Uterus (tissue), 4 donors: ENCODE measurements around the gene ARSG. TPM values are rescaled to one million over a fixed set of nuclear protein-coding genes. Genes with fewer than 3 reads are reported as not detected.

ENCODE experiments used
- DNase-seq, 2 donors: peaks; one replicate each; pipeline ENCODE4 v3.0.0-alpha.2; 2019 to 2020
- H3K27ac ChIP-seq, 2 donors: fragments of 200-600 bp; sonication (generic); 1 replicate in 1 of 2; 2 replicates in 1 of 2; pipeline ENCODE4 v1.5.1; 2016 to 2018
- H3K27me3 ChIP-seq, 2 donors: fragments of 200-600 bp; sonication (generic); one replicate each; pipeline ENCODE4 v1.5.1; 2018 to 2019; ENCODE audit warnings: control low read depth in 1 of 2
- H3K36me3 ChIP-seq, 2 donors: fragments of 200-600 bp; sonication (generic); one replicate each; pipeline ENCODE4 v1.5.1; 2019; ENCODE audit warnings: control low read depth in 1 of 2
- H3K4me1 ChIP-seq, 2 donors: fragments of 200-600 bp; sonication (generic); one replicate each; pipeline ENCODE4 v1.5.1; 2018 to 2019; ENCODE audit warnings: control low read depth in 1 of 2
- H3K4me3 ChIP-seq, 2 donors: fragments of 200-600 bp; sonication (generic); 1 replicate in 1 of 2; 2 replicates in 1 of 2; pipeline ENCODE4 v1.5.1; 2018 to 2019; ENCODE audit warnings: mild to moderate bottlenecking in 1 of 2
- H3K9me3 ChIP-seq, 2 donors: fragments of 200-600 bp; sonication (generic); one replicate each; pipeline ENCODE4 v1.5.1; 2019; ENCODE audit warnings: control low read depth in 1 of 2
- CTCF ChIP-seq, 4 experiments: fragments of 200-600 bp in 2 of 4; fragments of 450-650 bp in 2 of 4; sonication (generic) in 2 of 4; IDR thresholded peaks; one replicate each; pipeline ENCODE4 v1.5.1; 2016 to 2019; ENCODE audit warnings: antibody characterized with exemption in 4 of 4, mild to moderate bottlenecking in 2 of 4, moderate library complexity in 1 of 4
- POLR2A ChIP-seq, 2 donors: fragments of 450-650 bp; IDR thresholded peaks; one replicate each; pipeline ENCODE4 v1.6.1; 2016; ENCODE audit warnings: antibody characterized with exemption in 2 of 2, mild to moderate bottlenecking in 1 of 2, moderate library complexity in 1 of 2
- intact Hi-C: fragments of 100-400 bp; cut with DNase I; formaldehyde crosslinking; loops from one replicate; pipeline ENCODE4 v1.15.1; 2023; ENCODE audit warnings: low total_unique reads
- total RNA-seq, 4 donors: library from RNA; depleted of rRNA in 3 of 4; stranded (reverse); fragments of >200 nt in 3 of 4; gene quantifications; one replicate each; pipeline versions ENCODE4 v1.1.0 to v1.2.4, GENCODE V29; 2014 to 2023
- donor health status: DM: yes; HTN: yes; CAD: no.

The ARSG gene
- total RNA-seq, 4 donors from 2014 or later: 0.59 to 6.4 (median 5.7) TPM

DNA sequence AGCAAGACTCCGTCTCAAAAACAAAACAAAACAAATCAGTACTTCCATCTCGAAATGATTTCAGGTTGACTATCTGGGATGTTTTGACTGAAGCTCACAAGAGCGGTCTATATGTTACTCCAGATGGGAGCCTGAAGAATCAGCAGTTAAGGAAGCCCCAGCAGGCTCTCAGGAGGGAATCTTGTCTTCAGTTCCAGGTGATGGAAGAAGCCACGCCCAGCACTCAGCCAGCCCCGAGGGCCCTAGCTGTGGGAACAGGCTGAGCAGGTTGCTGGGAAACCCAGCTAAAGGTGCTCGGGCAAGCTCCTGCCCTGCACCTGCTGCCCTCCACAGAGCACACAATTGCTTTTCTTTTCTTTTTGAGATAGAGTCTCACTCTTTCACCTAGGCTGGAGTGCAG, 133.6 kb downstream of the ARSG start:
- DNase-seq: no peak
- Histone ChIP-seq H3K27ac (no peak overlapping the region), H3K27me3 (no peaks in the 10 kb centered on the region), H3K36me3 (no peaks in the 10 kb centered on the region), H3K4me3 (no peak overlapping the region), H3K9me3 (no peaks in the 10 kb centered on the region), H3K4me1 (no peaks in the 10 kb centered on the region)
- intact Hi-C loops: loop anchor here (10.0 kb wide), 1 partner anchor 150 kb away; no protein-coding TSS in a partner anchor
- TF ChIP-seq CTCF (IDR thresholded peaks at IDR 0.05): no peak
- no peak for TF ChIP-seq POLR2A (IDR thresholded peaks at IDR 0.05)

DNA sequence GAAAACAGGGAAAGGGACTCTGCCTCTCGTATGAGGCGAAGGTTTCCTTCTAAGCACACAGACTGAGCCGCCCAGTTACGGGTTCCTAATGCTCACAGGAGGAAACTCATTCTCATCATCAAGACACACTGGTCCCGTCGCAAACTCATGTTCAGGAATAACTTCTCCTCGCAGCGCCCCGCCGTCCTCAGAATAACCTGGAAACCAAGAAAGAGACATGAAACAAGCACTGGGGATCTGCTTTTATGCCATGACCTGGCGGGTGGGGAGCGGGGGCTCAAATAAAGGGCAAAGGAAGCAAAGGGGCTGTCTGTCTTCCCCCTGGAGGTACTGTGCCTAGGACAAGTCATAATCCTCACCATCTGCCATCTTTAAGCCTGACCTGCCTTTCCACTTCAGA, 134.7 kb downstream of the ARSG start:
- Histone ChIP-seq H3K4me1 (no peaks in the 10 kb centered on the region), H3K36me3 (no peaks in the 10 kb centered on the region), H3K27me3 (no peaks in the 10 kb centered on the region), H3K4me3 (no peak overlapping the region), H3K27ac (no peak overlapping the region), H3K9me3 (no peaks in the 10 kb centered on the region)
- no peak for DNase-seq
- intact Hi-C loops: loop anchor here (10.0 kb wide), 1 partner anchor 151 kb away; no protein-coding TSS in a partner anchor
- no peak for TF ChIP-seq CTCF (IDR thresholded peaks at IDR 0.05)

GRCh38 chr17:68427575-68427974, 136.3 kb downstream of the ARSG start:
- intact Hi-C loops: loop anchor here (10.0 kb wide), 1 partner anchor 153 kb away; no protein-coding TSS in a partner anchor
- H3K36me3 ChIP-seq: no peaks in the 10 kb centered on the region
- DNase-seq: no peak
- no peak overlapping the region for H3K4me3 ChIP-seq
- H3K27ac ChIP-seq: no peak overlapping the region
- no peaks in the 10 kb centered on the region for H3K9me3 ChIP-seq
- no peaks in the 10 kb centered on the region for H3K4me1 ChIP-seq
- H3K27me3 ChIP-seq: no peaks in the 10 kb centered on the region
- TF ChIP-seq POLR2A (IDR thresholded peaks at IDR 0.05) (no peak), CTCF (IDR thresholded peaks at IDR 0.05) (no peak)

DNA sequence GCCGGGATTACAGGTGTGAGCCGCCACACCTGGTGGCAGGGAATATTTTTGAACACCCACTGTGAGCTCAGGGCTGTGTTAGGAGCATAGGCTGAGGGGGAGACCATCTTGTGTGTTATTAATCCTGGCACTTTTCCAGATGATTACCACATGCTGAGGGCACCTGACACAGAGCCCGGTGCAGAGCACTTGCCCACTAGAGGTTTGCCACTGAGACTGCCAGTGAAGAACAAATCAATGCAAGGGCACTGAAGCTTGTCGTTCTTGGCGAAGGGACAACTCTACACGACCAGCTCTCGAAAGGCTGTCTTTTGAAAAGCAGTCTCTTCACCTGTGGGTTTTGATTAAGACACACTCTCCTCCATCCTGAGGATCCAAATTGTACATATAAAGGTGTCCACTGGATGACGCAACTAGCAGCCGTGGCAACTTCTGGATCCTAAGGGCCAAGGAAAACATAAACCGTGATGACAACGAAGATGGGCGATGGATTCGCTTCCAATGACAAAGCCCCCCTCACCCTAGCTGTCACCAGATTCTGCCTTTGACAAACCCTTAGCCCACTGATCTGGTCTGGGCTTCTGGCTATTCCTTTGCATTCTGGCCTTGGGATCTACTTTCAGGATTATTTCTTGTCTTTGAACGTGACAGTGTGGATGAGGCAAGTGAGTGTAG, 137.3 kb downstream of the ARSG start:
- Histone ChIP-seq H3K4me1 (no peaks in the 10 kb centered on the region), H3K27me3 (no peaks in the 10 kb centered on the region), H3K9me3 (no peaks in the 10 kb centered on the region), H3K4me3 (no peak overlapping the region), H3K27ac (no peak overlapping the region), H3K36me3 (no peaks in the 10 kb centered on the region)
- intact Hi-C loops: loop anchor here (10.0 kb wide), 1 partner anchor 154 kb away; no protein-coding TSS in a partner anchor
- TF ChIP-seq CTCF (IDR thresholded peaks at IDR 0.05) (no peak), POLR2A (IDR thresholded peaks at IDR 0.05) (no peak)
- no peak for DNase-seq

- Histone ChIP-seq H3K27ac (no peak overlapping the region), H3K4me1 (no peaks in the 10 kb centered on the region), H3K4me3 (no peak overlapping the region), H3K36me3 (no peaks in the 10 kb centered on the region), H3K27me3 (no peaks in the 10 kb centered on the region), H3K9me3 (no peaks in the 10 kb centered on the region)
- no peak for DNase-seq
- no peak for TF ChIP-seq CTCF (IDR thresholded peaks at IDR 0.05)
- TF ChIP-seq POLR2A (IDR thresholded peaks at IDR 0.05): no peak
- intact Hi-C loops: loop anchor here (10.0 kb wide), 1 partner anchor 155 kb away; no protein-coding TSS in a partner anchor
Measured at GRCh38 chr17:68429881-68430280, 138.6 kb downstream of the ARSG start.
